ENCODE measurements around the gene TCF4.

The TCF4 gene

GRCh38 chr18:55349685-55350084, 238.3 kb downstream of the TCF4 start:
- no peak for DNase-seq (ENCODE audit: low spot score)

DNA sequence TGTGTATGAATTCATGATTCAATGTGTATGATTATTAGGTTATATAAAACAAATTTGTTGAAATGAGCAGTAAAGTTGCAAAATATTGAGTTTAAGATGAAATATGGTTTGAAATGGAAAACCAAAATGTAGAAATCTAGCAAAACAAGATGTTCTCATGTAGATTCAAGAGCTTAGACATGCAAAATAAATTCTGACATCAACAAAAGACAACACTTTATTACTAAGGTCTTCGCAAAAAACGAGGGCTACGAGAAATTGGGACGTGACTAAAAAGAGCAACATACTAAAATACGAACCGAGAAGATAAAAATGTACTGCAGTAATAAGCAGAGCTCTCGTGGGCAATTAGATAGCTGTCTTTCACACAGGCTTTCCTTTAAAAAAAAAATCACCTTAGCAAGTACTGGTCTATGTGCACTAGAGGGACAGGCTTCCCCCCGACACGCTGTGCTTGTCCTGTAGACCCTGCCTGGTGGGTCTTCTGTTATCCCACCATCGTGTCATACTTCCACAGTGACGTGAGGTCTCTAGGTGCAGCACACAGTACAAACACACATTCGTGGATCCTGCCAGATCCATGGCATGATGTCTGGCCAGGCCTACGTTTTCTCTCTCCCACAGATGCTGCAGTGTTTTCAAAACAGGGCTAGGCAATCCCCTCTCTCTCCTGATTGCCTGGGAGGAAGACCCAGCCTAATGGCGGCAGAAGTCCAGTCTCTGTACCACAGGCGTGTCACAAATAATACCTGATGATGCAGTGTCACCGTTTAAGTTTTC, 240.8 kb downstream of the TCF4 start:
- DNase-seq (ENCODE audit: low spot score) = no peak

DNA sequence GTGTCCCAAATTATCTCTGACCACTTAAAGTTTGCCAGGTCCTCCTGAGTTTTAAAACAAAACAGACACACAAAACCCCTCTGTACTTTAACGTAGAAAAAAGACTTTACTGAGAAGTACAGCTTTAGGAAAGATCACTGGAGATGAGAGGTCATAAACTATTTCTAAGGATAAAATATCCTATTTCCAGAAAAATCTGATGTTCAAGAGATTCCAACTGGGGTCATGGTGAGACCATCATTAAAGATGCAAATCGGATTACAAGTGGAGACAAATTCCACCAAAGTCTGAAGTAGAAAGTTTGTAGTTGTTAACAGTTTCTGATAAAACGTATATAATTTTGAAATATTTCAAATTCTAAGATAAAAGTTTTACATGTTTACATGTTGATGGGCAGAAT, 241.6 kb downstream of the TCF4 start:
- no peak for DNase-seq (ENCODE audit: low spot score)

DNA sequence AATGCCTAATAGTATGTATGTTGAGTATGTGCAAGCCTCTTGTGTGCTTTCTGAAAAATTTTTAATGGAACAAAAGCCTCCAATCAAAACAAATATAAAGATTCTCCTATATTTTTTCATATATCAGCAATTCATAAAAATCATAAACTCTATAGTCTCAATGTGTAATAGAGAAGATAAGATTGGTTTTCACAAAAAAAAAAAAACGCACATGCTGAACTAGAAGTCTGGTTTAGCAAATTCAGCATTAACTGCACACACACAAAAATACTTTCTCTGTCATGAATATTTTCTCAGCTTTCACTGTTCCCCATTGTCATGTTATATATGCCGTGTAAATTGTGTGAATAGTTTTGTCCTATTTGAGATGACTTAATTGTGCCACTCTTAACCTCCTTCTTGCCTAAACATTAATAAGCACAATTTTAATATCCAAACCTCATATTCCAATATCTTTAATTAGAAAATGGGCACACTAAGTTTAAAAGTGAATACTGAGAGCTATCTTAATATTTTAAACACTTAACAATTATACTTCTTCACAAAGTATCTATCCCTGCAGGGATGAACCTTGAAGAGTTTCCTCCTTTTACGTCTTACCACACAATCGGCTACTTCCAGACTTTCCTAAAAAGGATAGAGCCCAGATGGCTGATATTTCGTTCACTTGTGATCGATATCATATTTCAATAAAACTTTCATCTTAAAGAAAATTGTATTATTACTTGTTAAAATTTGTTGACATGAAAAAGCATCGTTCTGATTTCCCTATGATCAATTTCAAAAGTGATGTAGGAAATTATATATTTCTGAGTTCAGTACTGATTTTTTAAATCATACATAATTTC, 242.7 kb downstream of the TCF4 start:
- DNase-seq (ENCODE audit: low spot score) = no peak

DNA sequence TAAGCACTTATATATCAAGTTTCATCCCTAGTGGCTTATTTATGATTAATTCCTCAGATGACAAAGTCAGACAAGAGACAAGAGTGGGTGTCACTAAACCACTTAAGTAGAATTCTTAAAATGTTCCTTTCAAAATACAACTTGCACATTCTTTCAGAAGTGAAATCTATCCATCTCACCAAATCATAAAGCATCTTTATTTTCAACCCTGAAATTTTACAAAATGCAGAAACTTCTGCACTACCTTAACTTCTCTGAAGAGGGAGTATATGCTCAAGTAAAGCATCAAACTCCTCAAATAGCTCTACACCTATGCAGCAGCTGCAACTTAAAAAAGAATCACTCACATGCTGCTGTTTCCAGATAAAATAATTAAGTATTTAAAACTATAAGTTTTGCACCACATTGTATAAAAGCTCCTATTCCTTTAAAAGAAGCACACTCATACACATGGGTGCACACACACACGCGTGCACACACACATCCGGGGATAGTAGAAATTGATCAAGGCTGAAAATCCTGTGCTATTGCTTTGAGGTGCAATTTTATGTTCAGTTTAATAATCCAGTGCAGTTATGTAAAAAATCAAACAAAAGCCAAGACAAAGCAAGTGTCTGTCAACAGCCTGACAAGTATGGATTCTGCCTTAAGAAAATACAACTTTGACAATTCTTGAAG, 244.5 kb downstream of the TCF4 start:
- DNase-seq (ENCODE audit: low spot score) = peak; percentile 17

GRCh38 chr18:55340998-55341397, 247.0 kb downstream of the TCF4 start:
- no peak for DNase-seq (ENCODE audit: low spot score)

DNA sequence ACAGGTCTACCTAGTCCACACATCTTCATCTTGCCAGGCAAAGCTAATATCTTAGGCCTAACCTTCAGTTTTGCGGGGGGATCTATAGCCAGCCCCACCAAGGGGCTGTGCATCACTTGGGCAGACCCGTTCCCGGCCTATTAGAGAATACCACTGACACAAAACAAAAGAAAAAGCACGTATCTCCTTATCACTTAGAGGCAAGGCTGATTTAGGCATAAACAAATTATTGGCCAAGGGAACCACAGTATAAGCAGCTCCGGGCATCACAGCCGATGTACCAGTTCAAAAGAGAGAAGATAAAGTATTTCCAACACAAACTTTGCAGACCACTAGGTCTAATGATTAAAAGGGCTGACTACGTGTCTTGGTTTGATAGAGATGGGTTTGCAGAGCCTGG, 248.0 kb downstream of the TCF4 start:
- no peak for DNase-seq (ENCODE audit: low spot score)

- DNase-seq (ENCODE audit: low spot score) = no peak
Measured at GRCh38 chr18:55338978-55339650, 248.9 kb downstream of the TCF4 start.

DNA sequence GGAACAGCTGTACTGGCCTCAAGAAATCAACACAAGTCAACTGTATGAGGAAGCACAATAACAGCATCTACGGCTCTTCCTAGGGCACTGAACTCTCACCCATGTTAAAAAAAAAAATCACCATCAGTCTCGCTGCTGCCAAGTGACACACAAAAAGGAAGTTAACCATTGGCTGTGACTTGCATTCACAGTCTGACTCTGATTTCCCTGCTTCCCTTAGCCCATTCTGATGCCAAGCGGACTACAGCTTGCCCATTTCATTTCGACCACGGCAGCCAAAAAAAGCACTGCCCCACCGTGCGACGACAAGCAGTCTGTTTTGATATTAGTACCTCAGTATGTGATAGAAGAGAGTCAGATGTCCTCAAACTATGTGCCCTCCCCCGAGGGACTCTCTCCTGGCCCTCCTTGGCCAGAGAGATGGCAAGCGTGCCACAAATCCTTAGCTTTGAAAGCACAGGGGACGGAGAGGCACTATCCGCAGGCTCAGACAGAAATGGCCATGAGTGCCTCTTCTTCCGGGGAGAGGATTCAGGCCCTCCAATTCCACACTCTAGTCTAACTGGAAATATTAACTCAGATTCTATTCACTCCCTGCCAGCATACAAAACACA, 250.0 kb downstream of the TCF4 start:
- DNase-seq (ENCODE audit: low spot score) = no peak

GRCh38 chr18:55337138-55337537, 250.9 kb downstream of the TCF4 start:
- DNase-seq (ENCODE audit: low spot score) = no peak

- DNase-seq (ENCODE audit: low spot score) = no peak
Measured at GRCh38 chr18:55336438-55337100, 251.4 kb downstream of the TCF4 start.

GRCh38 chr18:55334875-55335274, 253.1 kb downstream of the TCF4 start:
- DNase-seq (ENCODE audit: low spot score) = no peak

- DNase-seq (ENCODE audit: low spot score) = no peak
Measured at GRCh38 chr18:55331301-55331700, 256.7 kb downstream of the TCF4 start.

GRCh38 chr18:55328301-55328700, 259.7 kb downstream of the TCF4 start:
- DNase-seq (ENCODE audit: low spot score) = no peak

GRCh38 chr18:55327454-55327853, 260.5 kb downstream of the TCF4 start:
- DNase-seq (ENCODE audit: low spot score) = no peak

DNA sequence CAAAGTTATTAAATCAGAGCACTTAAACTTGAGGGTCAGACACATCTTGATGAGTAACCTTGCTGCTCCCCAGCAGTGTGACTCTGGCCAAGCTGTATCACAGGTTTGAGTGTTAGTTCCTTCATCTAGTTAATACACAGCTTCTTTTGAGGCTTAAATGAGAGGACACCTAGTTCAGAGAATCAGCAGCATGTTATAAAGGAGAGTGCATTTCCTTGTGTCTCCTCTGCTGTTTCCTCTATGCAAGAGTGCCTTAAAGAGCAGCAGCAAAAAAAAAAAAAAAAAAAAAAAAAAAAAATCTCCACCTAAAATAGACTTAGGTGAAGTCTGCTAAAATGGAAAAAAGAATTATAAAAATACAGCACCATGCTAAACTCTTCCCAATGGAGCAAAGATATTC, 261.9 kb downstream of the TCF4 start:
- DNase-seq (ENCODE audit: low spot score) = no peak

DNA sequence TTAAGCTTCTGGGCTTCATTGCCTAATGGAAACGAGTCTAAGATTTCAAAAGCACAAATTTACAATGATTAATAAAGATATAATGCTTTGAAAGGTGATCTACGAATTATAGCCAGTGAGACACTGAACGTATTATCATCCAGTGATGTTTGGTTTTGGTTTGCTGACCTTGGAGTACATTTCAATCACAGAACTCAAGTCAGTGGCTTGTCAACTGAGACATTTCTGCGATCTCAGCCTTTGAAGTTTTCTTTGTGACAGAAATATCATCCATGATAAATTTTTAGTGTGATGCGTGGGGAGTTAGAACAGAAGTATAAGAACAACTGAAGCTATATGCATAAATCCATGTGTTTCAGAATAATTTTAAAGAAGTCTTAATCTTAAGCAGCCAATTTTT, 263.8 kb downstream of the TCF4 start:
- DNase-seq (ENCODE audit: low spot score) = no peak

DNA sequence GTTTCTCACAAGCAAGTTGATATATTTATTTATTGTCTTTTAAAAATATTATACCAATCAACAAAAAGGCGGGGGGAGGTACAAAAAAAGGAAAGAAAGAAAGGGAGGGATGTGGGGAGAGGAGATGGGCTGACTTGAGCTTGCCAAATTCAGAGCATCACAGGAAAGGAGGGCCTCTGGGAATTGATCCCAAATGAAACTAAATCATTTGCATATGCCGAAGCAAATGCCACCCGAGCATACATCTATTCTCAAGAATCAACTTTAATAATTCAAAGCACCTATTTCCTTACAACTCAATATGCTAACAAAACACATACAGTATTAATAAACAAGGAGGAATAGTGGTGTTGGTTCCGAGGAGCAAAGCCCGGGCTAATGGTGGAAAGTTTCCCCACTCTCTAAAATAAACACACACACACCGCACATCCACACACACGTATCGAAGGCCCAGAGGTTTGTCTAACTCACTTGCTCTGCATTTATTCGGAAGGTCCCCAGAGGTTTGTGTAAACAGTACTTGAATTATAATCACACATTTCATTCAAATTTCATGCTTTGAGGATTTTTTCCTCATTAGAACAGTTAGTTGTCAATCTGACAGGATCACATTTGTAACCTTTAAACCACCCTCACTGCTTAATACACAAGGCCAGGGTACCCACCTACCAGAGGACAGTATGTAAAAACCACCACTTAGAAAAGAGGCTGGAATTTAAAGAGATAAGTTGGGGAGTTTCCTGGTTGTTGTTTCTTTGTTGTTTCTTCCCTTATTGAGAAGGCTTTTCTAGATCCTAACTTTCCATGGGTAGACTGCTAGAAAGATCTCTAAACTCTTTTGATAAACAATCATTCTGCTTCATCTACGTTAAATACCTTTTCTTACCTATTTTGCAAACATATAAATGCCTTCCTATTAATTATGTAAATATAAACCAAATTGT, 264.7 kb downstream of the TCF4 start:
- no peak for DNase-seq (ENCODE audit: low spot score)

- DNase-seq (ENCODE audit: low spot score) = peak; percentile 66
Measured at GRCh38 chr18:55322178-55322735, 265.7 kb downstream of the TCF4 start.
